Measurements from ENCODE around the gene ECE2.
"Not testable (repeated sequence)": the region's sequence is repeated elsewhere in the genome, so short reads cannot be mapped to it uniquely, and the experiment has no call there.

The ECE2 gene

GRCh38 chr3:184267249-184267648 is 8.6 kb upstream of the ECE2 start:
- not testable (repeated sequence) for DNase-seq (ENCODE audit: low read depth)

- no peak for DNase-seq (ENCODE audit: low read depth)
These were observed 3.6 kb upstream of the ECE2 start for GRCh38 chr3:184272269-184272668.

GRCh38 chr3:184275381-184275701 is 481 bp upstream of the ECE2 start:
- no peak for DNase-seq (ENCODE audit: low read depth)

- DNase-seq (ENCODE audit: low read depth), result no peak
These were observed 1.5 kb downstream of the ECE2 start for GRCh38 chr3:184277366-184277765.

GRCh38 chr3:184282941-184283340 is 7.1 kb downstream of the ECE2 start:
- DNase-seq (ENCODE audit: low read depth), result no peak

GRCh38 chr3:184283681-184284080 is 7.9 kb downstream of the ECE2 start:
- DNase-seq (ENCODE audit: low read depth), result no peak

- DNase-seq (ENCODE audit: low read depth), result no peak
These were observed 8.9 kb downstream of the ECE2 start for GRCh38 chr3:184284696-184285095.

GRCh38 chr3:184289426-184289938 is 13.7 kb downstream of the ECE2 start:
- peak; percentile 50 for DNase-seq (ENCODE audit: low read depth)

- no peak for DNase-seq (ENCODE audit: low read depth)
These were observed 14.5 kb downstream of the ECE2 start for GRCh38 chr3:184290331-184290730.

GRCh38 chr3:184291044-184291737 is 15.4 kb downstream of the ECE2 start:
- no peak for DNase-seq (ENCODE audit: low read depth)

GRCh38 chr3:184291738-184292445 is 16.1 kb downstream of the ECE2 start:
- DNase-seq (ENCODE audit: low read depth), result no peak

GRCh38 chr3:184295771-184296170 is 19.9 kb downstream of the ECE2 start:
- no peak for DNase-seq (ENCODE audit: low read depth)

GRCh38 chr3:184296616-184297015 is 20.8 kb downstream of the ECE2 start:
- no peak for DNase-seq (ENCODE audit: low read depth)

- DNase-seq (ENCODE audit: low read depth), result peak; percentile 97
These were observed 23.1 kb downstream of the ECE2 start, which contains the start of gene PSMD2 for GRCh38 chr3:184298759-184299487. PSMD2 (plus strand) TSS chr3:184299241; CDS start chr3:184299267, 26 bp downstream.

- DNase-seq (ENCODE audit: low read depth), result no peak
These were observed 23.9 kb downstream of the ECE2 start for GRCh38 chr3:184299488-184300377.

GRCh38 chr3:184300378-184300720 is 24.5 kb downstream of the ECE2 start:
- no peak for DNase-seq (ENCODE audit: low read depth)

- DNase-seq (ENCODE audit: low read depth), result no peak
These were observed 29.8 kb downstream of the ECE2 start for GRCh38 chr3:184305577-184305976.

GRCh38 chr3:184306341-184306972 is 30.6 kb downstream of the ECE2 start:
- no peak for DNase-seq (ENCODE audit: low read depth)

GRCh38 chr3:184307915-184308314 is 32.1 kb downstream of the ECE2 start:
- DNase-seq (ENCODE audit: low read depth), result no peak

- DNase-seq (ENCODE audit: low read depth), result no peak
These were observed 32.9 kb downstream of the ECE2 start for GRCh38 chr3:184308744-184309143.

- DNase-seq (ENCODE audit: low read depth), result no peak
These were observed 35.8 kb downstream of the ECE2 start for GRCh38 chr3:184311633-184312032.

GRCh38 chr3:184314363-184314699 is 38.5 kb downstream of the ECE2 start, which contains the start of gene EIF4G1:
EIF4G1 (plus strand) TSS chr3:184314606; CDS start chr3:184315797, 1,191 bp downstream.
- DNase-seq (ENCODE audit: low read depth), result peak; percentile 90
